Measurements from ENCODE around the gene CIAPIN1.

Gene CIAPIN1

GRCh38 chr16:57382535-57383275 lies 64.5 kb downstream of the CIAPIN1 start:
- no peak for DNase-seq (ENCODE audit: low read depth)

GRCh38 chr16:57381791-57382534 lies 65.2 kb downstream of the CIAPIN1 start:
- DNase-seq (ENCODE audit: low read depth) = no peak

DNA sequence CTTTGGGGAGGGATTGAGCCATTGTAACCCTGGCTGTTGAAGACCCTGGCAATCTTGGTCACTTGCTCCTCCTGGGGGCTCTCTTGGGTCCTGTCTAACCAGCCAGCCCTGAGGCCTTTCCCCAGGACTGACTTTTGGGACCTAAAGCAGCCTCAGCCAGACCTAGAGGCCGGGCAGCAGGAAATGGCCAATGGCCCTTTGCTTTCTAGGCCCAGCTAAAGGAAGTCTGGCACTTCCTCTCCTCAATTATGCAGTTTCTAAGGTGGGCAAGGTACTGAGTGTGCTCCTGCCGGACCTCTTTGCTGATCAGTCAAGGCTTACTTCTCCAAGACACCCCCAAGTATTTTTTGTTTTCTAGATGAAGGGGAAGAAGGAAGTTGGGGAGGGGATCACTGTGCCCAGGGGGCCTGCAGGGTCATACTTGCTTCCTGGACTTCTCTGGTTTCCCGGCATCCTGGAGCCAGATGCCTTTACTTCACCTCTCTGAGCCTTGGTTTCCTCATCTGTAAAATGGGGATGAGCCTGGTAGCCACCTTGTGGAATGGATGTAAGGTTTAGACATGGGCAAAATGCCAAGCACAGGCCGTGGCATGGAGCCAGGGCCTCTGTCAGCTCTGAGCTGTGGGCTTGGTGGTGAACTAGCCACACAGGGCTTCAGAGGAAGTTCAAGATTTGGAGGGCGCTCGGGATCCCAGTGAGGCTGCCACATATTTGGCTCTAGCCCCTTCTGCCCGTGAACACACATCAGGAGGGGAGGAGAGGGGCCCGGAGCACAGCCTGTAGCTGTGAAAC lies 66.3 kb downstream of the CIAPIN1 start:
- DNase-seq (ENCODE audit: low read depth) = no peak

- DNase-seq (ENCODE audit: low read depth) = no peak
Observed at GRCh38 chr16:57379579-57379978, 67.6 kb downstream of the CIAPIN1 start.

Data from fibroblast of gingiva (primary cell).